Activated CD4-positive, alpha-beta T cell treated with anti-CD3 and anti-CD28 coated beads, Interleukin-2, amount 10 ng/mL, durations not matched to agents 24 days and 14 days (primary cell): ENCODE measurements around the gene COG3. TPM values are rescaled to one million over a fixed set of nuclear protein-coding genes. Genes with fewer than 3 reads are reported as not detected.

ENCODE experiments used
- DNase-seq: peaks from one replicate; pipeline ENCODE4 v3.0.0; 2022
- H3K27ac Mint-ChIP-seq: one replicate; pipeline ENCODE4 v1.8.0; 2022; ENCODE audit warnings: mild to moderate bottlenecking, mixed read lengths
- H3K27me3 Mint-ChIP-seq: one replicate; pipeline ENCODE4 v1.8.0; 2022; ENCODE audit warnings: mixed read lengths
- H3K36me3 Mint-ChIP-seq: one replicate; pipeline ENCODE4 v1.8.0; 2022; ENCODE audit warnings: low read depth, mild to moderate bottlenecking, mixed read lengths
- H3K4me1 Mint-ChIP-seq: one replicate; pipeline ENCODE4 v1.8.0; 2021; ENCODE audit warnings: mixed read lengths
- H3K4me3 Mint-ChIP-seq: one replicate; pipeline ENCODE4 v1.8.0; 2022; ENCODE audit warnings: mild to moderate bottlenecking, moderate library complexity, mixed read lengths
- H3K9me3 Mint-ChIP-seq: one replicate; pipeline ENCODE4 v1.8.0; 2021; ENCODE audit warnings: mixed read lengths
- intact Hi-C: fragments of 100-400 bp; cut with micrococcal nuclease; formaldehyde crosslinking; loops from one replicate; pipeline ENCODE4 v1.15.1; 2023
- total RNA-seq: library from RNA; stranded (reverse); gene quantifications from 2 replicates; pipeline ENCODE4 v1.2.3, GENCODE V29; 2022

The COG3 gene
- total RNA-seq, 1 donor from 2014 or later: 20.7 TPM

GRCh38 chr13:45527699-45528462, 63.1 kb downstream of the COG3 start:
- Mint-ChIP-seq H3K27me3 (no peaks in the 10 kb centered on the region), H3K9me3 (no peaks in the 10 kb centered on the region), H3K27ac (no peak overlapping the region), H3K36me3 (peaks cover 32% of the 10 kb centered on the region), H3K4me1 (no peaks in the 10 kb centered on the region), H3K4me3 (no peak overlapping the region)
- intact Hi-C loops: no loop called here
- no peak for DNase-seq

- no peaks in the 10 kb centered on the region for H3K4me1 Mint-ChIP-seq
- no peaks in the 10 kb centered on the region for H3K9me3 Mint-ChIP-seq
- H3K27me3 Mint-ChIP-seq: no peaks in the 10 kb centered on the region
- H3K36me3 Mint-ChIP-seq: peaks cover 45% of the 10 kb centered on the region
- H3K4me3 Mint-ChIP-seq: no peak overlapping the region
- no peak overlapping the region for H3K27ac Mint-ChIP-seq
- intact Hi-C loops: loop anchor here (10.0 kb wide), 1 partner anchor 595 kb away; no protein-coding TSS in a partner anchor
- DNase-seq: no peak
These were observed 65.0 kb downstream of the COG3 start for GRCh38 chr13:45529758-45530157.

GRCh38 chr13:45534604-45535003, 69.9 kb downstream of the COG3 start:
- intact Hi-C loops: loop anchor here (10.0 kb wide), 1 partner anchor 590 kb away; no protein-coding TSS in a partner anchor
- Mint-ChIP-seq H3K9me3 (no peaks in the 10 kb centered on the region), H3K27me3 (no peaks in the 10 kb centered on the region), H3K4me3 (no peak overlapping the region), H3K4me1 (peaks cover 3% of the 10 kb centered on the region), H3K36me3 (peaks cover 38% of the 10 kb centered on the region), H3K27ac (no peak overlapping the region)
- DNase-seq: no peak

GRCh38 chr13:45536224-45536623, 71.5 kb downstream of the COG3 start:
- H3K36me3 Mint-ChIP-seq: peaks cover 30% of the 10 kb centered on the region
- no peaks in the 10 kb centered on the region for H3K27me3 Mint-ChIP-seq
- H3K27ac Mint-ChIP-seq: no peak overlapping the region
- H3K9me3 Mint-ChIP-seq: no peaks in the 10 kb centered on the region
- no peak for DNase-seq
- intact Hi-C loops: loop anchor here (10.0 kb wide), 1 partner anchor 589 kb away; no protein-coding TSS in a partner anchor
- no peak overlapping the region for H3K4me3 Mint-ChIP-seq
- H3K4me1 Mint-ChIP-seq: peaks cover 3% of the 10 kb centered on the region

GRCh38 chr13:45537516-45537915, 72.8 kb downstream of the COG3 start:
- peaks cover 3% of the 10 kb centered on the region for H3K4me1 Mint-ChIP-seq
- H3K27me3 Mint-ChIP-seq: no peaks in the 10 kb centered on the region
- DNase-seq: no peak
- H3K36me3 Mint-ChIP-seq: peaks cover 29% of the 10 kb centered on the region
- intact Hi-C loops: loop anchor here (10.0 kb wide), 1 partner anchor 587 kb away; no protein-coding TSS in a partner anchor
- H3K9me3 Mint-ChIP-seq: no peaks in the 10 kb centered on the region
- H3K4me3 Mint-ChIP-seq: no peak overlapping the region
- no peak overlapping the region for H3K27ac Mint-ChIP-seq

- no peak overlapping the region for H3K4me3 Mint-ChIP-seq
- peaks cover 3% of the 10 kb centered on the region for H3K4me1 Mint-ChIP-seq
- H3K36me3 Mint-ChIP-seq: peaks cover 22% of the 10 kb centered on the region
- H3K27me3 Mint-ChIP-seq: no peaks in the 10 kb centered on the region
- intact Hi-C loops: loop anchor here (10.0 kb wide), 1 partner anchor 586 kb away; no protein-coding TSS in a partner anchor
- no peak overlapping the region for H3K27ac Mint-ChIP-seq
- no peaks in the 10 kb centered on the region for H3K9me3 Mint-ChIP-seq
- DNase-seq: no peak
These were observed 73.6 kb downstream of the COG3 start for GRCh38 chr13:45538382-45538781.

GRCh38 chr13:45540195-45540594, 75.5 kb downstream of the COG3 start:
- intact Hi-C loops: no loop called here
- H3K36me3 Mint-ChIP-seq: peaks cover 7% of the 10 kb centered on the region
- DNase-seq: no peak
- H3K27me3 Mint-ChIP-seq: no peaks in the 10 kb centered on the region
- H3K4me1 Mint-ChIP-seq: peaks cover 3% of the 10 kb centered on the region
- no peak overlapping the region for H3K27ac Mint-ChIP-seq
- H3K4me3 Mint-ChIP-seq: no peak overlapping the region
- no peaks in the 10 kb centered on the region for H3K9me3 Mint-ChIP-seq

- Mint-ChIP-seq H3K4me1 (peaks cover 3% of the 10 kb centered on the region), H3K36me3 (peaks cover 4% of the 10 kb centered on the region), H3K9me3 (no peaks in the 10 kb centered on the region), H3K27me3 (no peaks in the 10 kb centered on the region), H3K4me3 (no peak overlapping the region), H3K27ac (no peak overlapping the region)
- DNase-seq: no peak
- intact Hi-C loops: no loop called here
These were observed 76.1 kb downstream of the COG3 start for GRCh38 chr13:45540864-45541263.

- Mint-ChIP-seq H3K27me3 (no peaks in the 10 kb centered on the region), H3K4me1 (peaks cover 3% of the 10 kb centered on the region), H3K4me3 (no peak overlapping the region), H3K9me3 (no peaks in the 10 kb centered on the region), H3K36me3 (peaks cover 2% of the 10 kb centered on the region), H3K27ac (no peak overlapping the region)
- intact Hi-C loops: no loop called here
- no peak for DNase-seq
These were observed 77.1 kb downstream of the COG3 start for GRCh38 chr13:45541806-45542205.

GRCh38 chr13:45542391-45542790, 77.7 kb downstream of the COG3 start:
- Mint-ChIP-seq H3K4me1 (no peaks in the 10 kb centered on the region), H3K27ac (no peak overlapping the region), H3K4me3 (no peak overlapping the region), H3K36me3 (peaks cover 2% of the 10 kb centered on the region), H3K9me3 (no peaks in the 10 kb centered on the region), H3K27me3 (no peaks in the 10 kb centered on the region)
- intact Hi-C loops: no loop called here
- no peak for DNase-seq

- Mint-ChIP-seq H3K4me3 (no peak overlapping the region), H3K36me3 (peaks cover 2% of the 10 kb centered on the region), H3K27ac (no peak overlapping the region), H3K4me1 (no peaks in the 10 kb centered on the region), H3K9me3 (no peaks in the 10 kb centered on the region), H3K27me3 (no peaks in the 10 kb centered on the region)
- no peak for DNase-seq
- intact Hi-C loops: no loop called here
These were observed 78.1 kb downstream of the COG3 start for GRCh38 chr13:45542878-45543277.

GRCh38 chr13:45544520-45544919, 79.8 kb downstream of the COG3 start:
- no peaks in the 10 kb centered on the region for H3K36me3 Mint-ChIP-seq
- intact Hi-C loops: no loop called here
- no peaks in the 10 kb centered on the region for H3K9me3 Mint-ChIP-seq
- H3K27ac Mint-ChIP-seq: no peak overlapping the region
- no peak for DNase-seq
- no peak overlapping the region for H3K4me3 Mint-ChIP-seq
- H3K4me1 Mint-ChIP-seq: no peaks in the 10 kb centered on the region
- no peaks in the 10 kb centered on the region for H3K27me3 Mint-ChIP-seq

GRCh38 chr13:45545686-45546409, 81.1 kb downstream of the COG3 start:
- no peaks in the 10 kb centered on the region for H3K27me3 Mint-ChIP-seq
- H3K4me1 Mint-ChIP-seq: no peaks in the 10 kb centered on the region
- H3K36me3 Mint-ChIP-seq: no peaks in the 10 kb centered on the region
- H3K27ac Mint-ChIP-seq: no peak overlapping the region
- no peak for DNase-seq
- no peak overlapping the region for H3K4me3 Mint-ChIP-seq
- H3K9me3 Mint-ChIP-seq: no peaks in the 10 kb centered on the region
- intact Hi-C loops: no loop called here

- no peak for DNase-seq
- H3K4me1 Mint-ChIP-seq: no peaks in the 10 kb centered on the region
- intact Hi-C loops: no loop called here
- H3K27me3 Mint-ChIP-seq: peaks cover 2% of the 10 kb centered on the region
- no peaks in the 10 kb centered on the region for H3K36me3 Mint-ChIP-seq
- H3K4me3 Mint-ChIP-seq: no peak overlapping the region
- H3K27ac Mint-ChIP-seq: no peak overlapping the region
- no peaks in the 10 kb centered on the region for H3K9me3 Mint-ChIP-seq
These were observed 81.6 kb downstream of the COG3 start for GRCh38 chr13:45546410-45546765.
